ENCODE measurements around the gene SIDT1.
A peak's percentile ranks its signal among the peaks of the same experiment; 100 is the strongest.

The SIDT1 gene

GRCh38 chr3:113546414-113546893, 14.1 kb downstream of the SIDT1 start:
- no peak for DNase-seq (ENCODE audit: low read depth)

GRCh38 chr3:113548501-113548900, 16.1 kb downstream of the SIDT1 start:
- no peak for DNase-seq (ENCODE audit: low read depth)

- DNase-seq (ENCODE audit: low read depth) = no peak
These were observed 19.5 kb downstream of the SIDT1 start for GRCh38 chr3:113551820-113552219.

GRCh38 chr3:113552851-113553250, 20.5 kb downstream of the SIDT1 start:
- no peak for DNase-seq (ENCODE audit: low read depth)

- no peak for DNase-seq (ENCODE audit: low read depth)
These were observed 22.8 kb downstream of the SIDT1 start for GRCh38 chr3:113555138-113555537.

- no peak for DNase-seq (ENCODE audit: low read depth)
These were observed 24.1 kb downstream of the SIDT1 start for GRCh38 chr3:113556316-113556945.

- no peak for DNase-seq (ENCODE audit: low read depth)
These were observed 24.6 kb downstream of the SIDT1 start for GRCh38 chr3:113556946-113557335.

GRCh38 chr3:113557374-113557773, 25.0 kb downstream of the SIDT1 start:
- DNase-seq (ENCODE audit: low read depth) = peak; percentile 26

- no peak for DNase-seq (ENCODE audit: low read depth)
These were observed 26.7 kb downstream of the SIDT1 start for GRCh38 chr3:113559009-113559408.

- no peak for DNase-seq (ENCODE audit: low read depth)
These were observed 27.9 kb downstream of the SIDT1 start for GRCh38 chr3:113560271-113560670.

- DNase-seq (ENCODE audit: low read depth) = no peak
These were observed 28.7 kb downstream of the SIDT1 start for GRCh38 chr3:113560831-113561623.

GRCh38 chr3:113565555-113565954, 33.2 kb downstream of the SIDT1 start:
- DNase-seq (ENCODE audit: low read depth) = no peak

- DNase-seq (ENCODE audit: low read depth) = no peak
These were observed 37.8 kb downstream of the SIDT1 start for GRCh38 chr3:113570158-113570557.

- no peak for DNase-seq (ENCODE audit: low read depth)
These were observed 39.0 kb downstream of the SIDT1 start for GRCh38 chr3:113571360-113571759.

- no peak for DNase-seq (ENCODE audit: low read depth)
These were observed 41.4 kb downstream of the SIDT1 start for GRCh38 chr3:113573728-113574127.

- no peak for DNase-seq (ENCODE audit: low read depth)
These were observed 41.9 kb downstream of the SIDT1 start for GRCh38 chr3:113574213-113574612.

- DNase-seq (ENCODE audit: low read depth) = no peak
These were observed 42.9 kb downstream of the SIDT1 start for GRCh38 chr3:113575206-113575605.

- DNase-seq (ENCODE audit: low read depth) = no peak
These were observed 52.9 kb downstream of the SIDT1 start for GRCh38 chr3:113585228-113585627.

- no peak for DNase-seq (ENCODE audit: low read depth)
These were observed 53.4 kb downstream of the SIDT1 start for GRCh38 chr3:113585720-113586119.

- no peak for DNase-seq (ENCODE audit: low read depth)
These were observed 56.5 kb downstream of the SIDT1 start for GRCh38 chr3:113588806-113589205.

GRCh38 chr3:113589971-113590370, 57.6 kb downstream of the SIDT1 start:
- DNase-seq (ENCODE audit: low read depth) = no peak

GRCh38 chr3:113590983-113591382, 58.6 kb downstream of the SIDT1 start:
- no peak for DNase-seq (ENCODE audit: low read depth)

GRCh38 chr3:113594066-113594465, 61.7 kb downstream of the SIDT1 start:
- no peak for DNase-seq (ENCODE audit: low read depth)

Data from non-pigmented ciliary epithelial cell (primary cell).